Measurements from ENCODE around the gene C17orf107. TPM values are rescaled to one million over a fixed set of nuclear protein-coding genes. Genes with fewer than 3 reads are reported as not detected.
A peak's percentile ranks its signal among the peaks of the same experiment; 100 is the strongest.

Gene C17orf107
- polyA plus RNA-seq, 3 donors from 2014 or later: 0.22 to 1.7 (median 1.3) TPM

DNA sequence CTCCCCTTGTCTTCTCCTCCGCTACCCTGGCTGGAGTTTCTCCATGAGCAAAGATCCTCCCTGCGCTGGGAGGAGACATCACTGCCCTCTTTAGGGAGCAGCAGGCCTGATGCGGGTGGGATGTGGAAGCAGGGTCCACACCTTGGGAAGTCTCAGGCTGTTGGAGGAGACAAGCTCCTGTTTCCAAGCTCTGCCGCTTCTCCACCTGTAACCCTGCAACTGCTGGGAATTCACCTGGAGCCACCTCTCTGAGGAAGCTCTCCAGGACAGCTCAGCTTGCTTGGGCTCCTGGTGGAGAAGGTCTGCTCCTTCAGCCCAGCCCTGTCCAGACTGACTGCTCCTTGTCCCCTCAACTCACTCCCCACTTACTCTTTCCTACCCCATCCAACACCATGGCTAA is 14.8 kb upstream of the C17orf107 start:
- DNase-seq: no peak
- Mint-ChIP-seq H3K9me3 (no peaks in the 10 kb centered on the region), H3K27me3 (ENCODE audit: low read depth in 3 of 3) (peaks cover 0 to 2% (median 0%) of the 10 kb centered on the region in 3 donors), H3K36me3 (peaks cover 4 to 35% (median 8%) of the 10 kb centered on the region in 3 donors), H3K27ac (no peak overlapping the region), H3K4me3 (no peak overlapping the region), H3K4me1 (no peaks in the 10 kb centered on the region)

DNA sequence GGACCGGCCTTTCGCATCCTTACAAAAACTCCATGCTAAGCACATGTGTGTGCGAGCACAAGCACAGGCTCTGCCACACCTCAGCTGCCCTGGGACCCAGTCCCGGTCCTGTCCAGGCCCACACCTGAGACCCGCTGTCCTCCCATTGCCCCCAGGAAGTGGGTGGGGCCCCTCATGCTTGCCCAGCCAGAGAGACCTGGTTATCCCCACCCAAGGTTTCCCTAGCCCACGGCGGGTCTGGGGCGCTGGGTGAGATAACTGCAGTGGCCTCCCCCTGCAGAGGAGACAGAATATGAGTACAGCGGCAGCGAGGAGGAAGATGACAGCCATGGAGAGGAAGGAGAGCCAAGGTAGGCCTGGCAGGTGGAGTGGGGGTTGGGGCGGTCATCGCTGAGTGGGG is 12.5 kb upstream of the C17orf107 start:
- H3K4me3 Mint-ChIP-seq: no peak overlapping the region
- peaks cover 8 to 35% (median 9%) of the 10 kb centered on the region in 3 donors for H3K36me3 Mint-ChIP-seq
- H3K9me3 Mint-ChIP-seq: no peaks in the 10 kb centered on the region
- DNase-seq: no peak
- H3K27me3 Mint-ChIP-seq (ENCODE audit: low read depth in 3 of 3): peaks cover 0 to 2% (median 0%) of the 10 kb centered on the region in 3 donors
- no peak overlapping the region for H3K27ac Mint-ChIP-seq
- no peaks in the 10 kb centered on the region for H3K4me1 Mint-ChIP-seq

DNA sequence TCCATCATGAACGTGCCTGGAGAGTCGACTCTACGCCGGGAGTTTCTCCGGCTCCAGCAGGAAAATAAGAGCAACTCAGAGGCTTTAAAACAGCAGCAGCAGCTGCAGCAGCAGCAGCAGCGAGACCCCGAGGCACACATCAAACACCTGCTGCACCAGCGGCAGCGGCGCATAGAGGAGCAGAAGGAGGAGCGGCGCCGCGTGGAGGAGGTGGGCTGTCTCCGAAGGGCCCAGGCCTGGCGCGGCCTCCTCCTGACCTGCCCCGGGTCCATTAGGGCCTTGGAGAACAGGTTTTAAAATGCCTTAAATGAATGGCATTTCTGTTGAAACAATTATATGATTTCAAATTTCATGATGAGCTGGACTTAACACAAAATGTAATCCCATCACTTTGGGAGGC is 11.8 kb upstream of the C17orf107 start:
- Mint-ChIP-seq H3K4me1 (no peaks in the 10 kb centered on the region), H3K4me3 (no peak overlapping the region), H3K36me3 (peaks cover 8 to 31% (median 9%) of the 10 kb centered on the region in 3 donors), H3K27me3 (ENCODE audit: low read depth in 3 of 3) (peaks cover 0 to 2% (median 0%) of the 10 kb centered on the region in 3 donors), H3K9me3 (no peaks in the 10 kb centered on the region), H3K27ac (no peak overlapping the region)
- DNase-seq: no peak

GRCh38 chr17:4891411-4892410 is 7.6 kb upstream of the C17orf107 start:
- DNase-seq: no peak
- Mint-ChIP-seq H3K27ac (no peak overlapping the region), H3K4me1 (no peaks in the 10 kb centered on the region), H3K4me3 (no peak overlapping the region), H3K27me3 (ENCODE audit: low read depth in 3 of 3) (peaks cover 0 to 2% (median 0%) of the 10 kb centered on the region in 3 donors), H3K36me3 (peaks cover 8 to 16% (median 13%) of the 10 kb centered on the region in 3 donors), H3K9me3 (no peaks in the 10 kb centered on the region)

DNA sequence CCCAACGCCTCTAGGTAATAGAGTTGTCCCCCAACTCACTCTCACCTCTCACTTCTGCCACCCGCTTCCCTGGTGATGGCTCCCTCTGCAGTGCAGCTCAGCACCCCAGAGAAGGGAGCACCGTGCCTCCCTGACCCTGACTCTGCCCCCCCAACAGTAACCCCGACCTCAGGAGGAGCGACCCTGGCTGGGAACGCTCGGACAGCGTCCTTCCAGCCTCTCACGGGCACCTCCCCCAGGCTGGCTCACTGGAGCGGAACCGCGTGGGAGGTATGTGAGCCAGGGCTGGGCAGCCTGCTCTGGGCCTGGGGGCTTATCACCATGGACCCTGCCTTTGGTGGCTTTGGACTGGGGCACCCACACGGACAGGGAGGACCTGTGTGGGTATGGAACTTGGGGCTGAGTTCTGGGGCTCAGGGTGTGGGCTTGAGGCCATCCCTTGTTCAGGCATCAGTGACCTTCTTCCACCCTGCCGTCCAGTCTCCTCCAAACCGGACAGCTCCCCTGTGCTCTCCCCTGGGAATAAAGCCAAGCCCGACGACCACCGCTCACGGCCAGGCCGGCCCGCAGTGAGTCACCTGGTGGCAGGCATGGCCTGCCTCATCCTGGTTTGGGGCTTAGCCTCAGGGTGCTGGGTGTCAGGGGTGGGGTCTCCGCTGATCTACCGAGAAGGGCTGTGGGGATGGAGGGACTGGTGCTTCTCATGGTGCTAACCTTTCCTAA is 6.7 kb upstream of the C17orf107 start:
- Mint-ChIP-seq H3K4me1 (no peaks in the 10 kb centered on the region), H3K27me3 (ENCODE audit: low read depth in 3 of 3) (peaks cover 0 to 3% (median 2%) of the 10 kb centered on the region in 3 donors), H3K9me3 (no peaks in the 10 kb centered on the region), H3K4me3 (no peak overlapping the region), H3K36me3 (peaks cover 5 to 16% (median 10%) of the 10 kb centered on the region in 3 donors), H3K27ac (no peak overlapping the region)
- DNase-seq: no peak

- no peak for DNase-seq
- peaks cover 0 to 3% (median 3%) of the 10 kb centered on the region in 3 donors for H3K27me3 Mint-ChIP-seq (ENCODE audit: low read depth in 3 of 3)
- H3K4me1 Mint-ChIP-seq: peaks cover 0 to 3% of the 10 kb centered on the region in 2 donors
- H3K27ac Mint-ChIP-seq: no peak overlapping the region
- H3K4me3 Mint-ChIP-seq: no peak overlapping the region
- peaks cover 5 to 16% (median 10%) of the 10 kb centered on the region in 3 donors for H3K36me3 Mint-ChIP-seq
- no peaks in the 10 kb centered on the region for H3K9me3 Mint-ChIP-seq
Observed at GRCh38 chr17:4893272-4893671, 6.1 kb upstream of the C17orf107 start.

DNA sequence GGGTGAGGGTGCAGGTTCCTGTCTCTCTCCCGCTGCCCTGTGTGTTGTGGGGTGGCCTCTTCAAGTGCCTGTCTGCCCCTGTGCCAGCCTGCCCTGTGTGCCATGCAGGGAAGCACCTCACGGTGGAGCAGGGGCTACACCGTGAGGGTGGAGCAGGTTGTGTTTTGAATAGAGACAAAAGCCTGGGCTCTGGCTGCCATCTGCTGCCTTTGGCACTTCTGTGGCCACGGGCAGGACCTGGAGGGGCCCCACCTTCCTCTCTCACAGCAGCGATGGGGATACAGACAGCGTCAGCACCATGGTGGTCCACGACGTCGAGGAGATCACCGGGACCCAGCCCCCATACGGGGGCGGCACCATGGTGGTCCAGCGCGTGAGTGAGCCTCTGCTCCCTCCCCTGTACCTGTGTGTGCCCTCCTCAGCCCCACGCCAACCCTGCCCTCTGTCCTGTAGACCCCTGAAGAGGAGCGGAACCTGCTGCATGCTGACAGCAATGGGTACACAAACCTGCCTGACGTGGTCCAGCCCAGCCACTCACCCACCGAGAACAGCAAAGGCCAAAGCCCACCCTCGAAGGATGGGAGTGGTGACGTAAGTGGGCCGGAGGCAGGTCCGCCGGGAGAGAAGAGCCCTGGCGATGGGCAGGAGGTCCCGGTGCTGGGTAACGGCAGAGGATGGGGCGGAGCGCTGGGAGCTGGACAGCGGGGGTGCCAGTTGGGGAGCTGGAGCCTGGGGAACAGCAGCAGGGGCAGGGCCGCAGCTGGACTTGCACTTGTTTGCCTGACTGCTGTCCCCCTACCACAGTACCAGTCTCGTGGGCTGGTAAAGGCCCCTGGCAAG is 5.4 kb upstream of the C17orf107 start:
- Mint-ChIP-seq H3K36me3 (peaks cover 4 to 16% (median 10%) of the 10 kb centered on the region in 3 donors), H3K27me3 (ENCODE audit: low read depth in 3 of 3) (peaks cover 0 to 3% (median 3%) of the 10 kb centered on the region in 3 donors), H3K9me3 (no peaks in the 10 kb centered on the region), H3K4me1 (peaks cover 0 to 7% of the 10 kb centered on the region in 2 donors), H3K4me3 (no peak overlapping the region), H3K27ac (no peak overlapping the region)
- DNase-seq: no peak

- Mint-ChIP-seq H3K4me1 (peaks cover 7 to 15% of the 10 kb centered on the region in 2 donors), H3K36me3 (peaks cover 0 to 12% (median 5%) of the 10 kb centered on the region in 3 donors), H3K9me3 (no peaks in the 10 kb centered on the region), H3K4me3 (no peak overlapping the region), H3K27me3 (ENCODE audit: low read depth in 3 of 3) (peaks cover 5 to 11% (median 6%) of the 10 kb centered on the region in 3 donors), H3K27ac (no peak overlapping the region)
- no peak for DNase-seq
Observed at GRCh38 chr17:4895121-4895520, 4.2 kb upstream of the C17orf107 start.

DNA sequence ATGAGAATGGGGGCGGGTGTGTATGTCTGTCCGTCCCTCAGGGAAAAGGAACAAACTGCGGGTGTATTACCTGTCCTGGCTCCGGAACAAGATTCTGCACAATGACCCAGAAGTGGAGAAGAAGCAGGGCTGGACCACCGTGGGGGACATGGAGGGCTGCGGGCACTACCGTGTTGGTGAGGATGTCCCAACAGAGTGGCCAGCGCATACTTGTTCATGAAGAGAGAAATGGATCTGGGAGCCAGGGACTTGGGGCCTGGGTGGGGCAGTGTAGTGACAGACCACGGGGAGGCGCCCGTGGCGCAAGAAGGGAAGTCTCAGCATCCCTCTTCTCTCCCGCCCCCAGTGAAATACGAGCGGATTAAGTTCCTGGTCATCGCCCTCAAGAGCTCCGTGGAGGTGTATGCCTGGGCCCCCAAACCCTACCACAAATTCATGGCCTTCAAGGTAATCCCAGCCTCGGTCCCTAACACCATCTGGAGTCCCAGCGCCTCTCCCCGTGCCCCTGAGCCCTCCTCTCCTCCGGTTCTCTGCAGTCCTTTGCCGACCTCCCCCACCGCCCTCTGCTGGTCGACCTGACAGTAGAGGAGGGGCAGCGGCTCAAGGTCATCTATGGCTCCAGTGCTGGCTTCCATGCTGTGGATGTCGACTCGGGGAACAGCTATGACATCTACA is 3.5 kb upstream of the C17orf107 start:
- peak overlapping the region in 2 of 6 donors; percentile 45 to 46 for H3K27ac Mint-ChIP-seq
- H3K4me1 Mint-ChIP-seq: peaks cover 11 to 18% of the 10 kb centered on the region in 2 donors
- no peak for DNase-seq

DNA sequence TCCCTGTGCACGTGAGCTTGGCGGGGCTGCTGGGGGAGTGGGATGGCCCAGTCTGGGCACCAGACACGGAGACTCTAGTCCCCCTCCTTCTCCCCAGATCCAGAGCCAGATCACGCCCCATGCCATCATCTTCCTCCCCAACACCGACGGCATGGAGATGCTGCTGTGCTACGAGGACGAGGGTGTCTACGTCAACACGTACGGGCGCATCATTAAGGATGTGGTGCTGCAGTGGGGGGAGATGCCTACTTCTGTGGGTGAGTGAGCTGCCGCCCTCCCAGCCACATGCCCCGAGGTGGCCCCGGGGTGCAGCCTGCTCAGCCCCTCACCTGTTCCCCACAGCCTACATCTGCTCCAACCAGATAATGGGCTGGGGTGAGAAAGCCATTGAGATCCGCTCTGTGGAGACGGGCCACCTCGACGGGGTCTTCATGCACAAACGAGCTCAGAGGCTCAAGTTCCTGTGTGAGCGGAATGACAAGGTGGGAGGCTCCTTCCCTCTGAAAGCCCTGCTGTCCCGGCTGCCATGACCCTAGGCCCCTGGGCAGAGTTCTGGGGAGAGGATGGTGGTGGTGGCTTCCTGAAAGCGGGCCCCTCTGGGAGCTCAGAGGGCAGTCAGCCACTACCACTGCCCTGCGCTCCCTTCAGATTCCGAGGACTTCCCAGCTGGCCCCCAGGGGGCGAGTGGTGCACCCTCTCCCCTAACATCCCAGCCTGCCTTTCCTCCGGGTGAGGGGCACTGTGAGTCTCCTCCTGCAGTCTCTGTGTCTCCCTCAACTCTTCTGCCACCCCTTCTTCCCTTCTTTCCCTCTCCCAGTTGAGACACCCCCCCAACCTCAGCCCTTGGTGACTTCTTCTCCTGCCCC is 2.8 kb upstream of the C17orf107 start:
- Mint-ChIP-seq H3K27me3 (ENCODE audit: low read depth in 3 of 3) (peaks cover 11 to 20% (median 14%) of the 10 kb centered on the region in 3 donors), H3K36me3 (peaks cover 0 to 7% (median 5%) of the 10 kb centered on the region in 3 donors), H3K4me3 (no peak overlapping the region), H3K27ac (peak overlapping the region in 1 of 6 donors; percentile 9), H3K9me3 (no peaks in the 10 kb centered on the region), H3K4me1 (peaks cover 17 to 25% of the 10 kb centered on the region in 2 donors)
- no peak for DNase-seq

More for the DNA sequence above, 3.5 kb upstream of the C17orf107 start:
- H3K36me3 Mint-ChIP-seq: peaks cover 0 to 8% (median 5%) of the 10 kb centered on the region in 3 donors
- H3K27me3 Mint-ChIP-seq (ENCODE audit: low read depth in 3 of 3): peaks cover 8 to 13% (median 10%) of the 10 kb centered on the region in 3 donors
- H3K9me3 Mint-ChIP-seq: no peaks in the 10 kb centered on the region
- no peak overlapping the region for H3K4me3 Mint-ChIP-seq

DNA sequence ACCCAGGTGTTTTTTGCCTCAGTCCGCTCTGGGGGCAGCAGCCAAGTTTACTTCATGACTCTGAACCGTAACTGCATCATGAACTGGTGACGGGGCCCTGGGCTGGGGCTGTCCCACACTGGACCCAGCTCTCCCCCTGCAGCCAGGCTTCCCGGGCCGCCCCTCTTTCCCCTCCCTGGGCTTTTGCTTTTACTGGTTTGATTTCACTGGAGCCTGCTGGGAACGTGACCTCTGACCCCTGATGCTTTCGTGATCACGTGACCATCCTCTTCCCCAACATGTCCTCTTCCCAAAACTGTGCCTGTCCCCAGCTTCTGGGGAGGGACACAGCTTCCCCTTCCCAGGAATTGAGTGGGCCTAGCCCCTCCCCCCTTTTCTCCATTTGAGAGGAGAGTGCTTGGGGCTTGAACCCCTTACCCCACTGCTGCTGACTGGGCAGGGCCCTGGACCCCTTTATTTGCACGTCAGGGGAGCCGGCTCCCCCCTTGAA is 2.1 kb upstream of the C17orf107 start:
- H3K4me1 Mint-ChIP-seq: peaks cover 21 to 31% of the 10 kb centered on the region in 2 donors
- H3K27me3 Mint-ChIP-seq (ENCODE audit: low read depth in 3 of 3): peaks cover 11 to 22% (median 17%) of the 10 kb centered on the region in 3 donors
- no peak overlapping the region for H3K4me3 Mint-ChIP-seq
- H3K36me3 Mint-ChIP-seq: peaks cover 0 to 7% (median 5%) of the 10 kb centered on the region in 3 donors
- no peaks in the 10 kb centered on the region for H3K9me3 Mint-ChIP-seq
- DNase-seq: no peak
- H3K27ac Mint-ChIP-seq: peak overlapping the region in 1 of 6 donors; percentile 9

- Mint-ChIP-seq H3K9me3 (no peaks in the 10 kb centered on the region), H3K27me3 (ENCODE audit: low read depth in 3 of 3) (peaks cover 16 to 27% (median 21%) of the 10 kb centered on the region in 3 donors), H3K4me1 (peaks cover 27 to 36% of the 10 kb centered on the region in 2 donors), H3K4me3 (peak overlapping the region in 4 of 5 donors; percentile 61 to 75 (median 68)), H3K36me3 (peaks cover 0 to 7% (median 5%) of the 10 kb centered on the region in 3 donors), H3K27ac (peak overlapping the region in 2 of 6 donors; percentile 73 to 76)
- DNase-seq: no peak
Observed at GRCh38 chr17:4897785-4898184, 1.6 kb upstream of the C17orf107 start.
